ENCODE measurements around the gene SAMD11.

GRCh38 chr1:935751-936231 is 12.1 kb downstream of the SAMD11 start:
- TF ChIP-seq CTCF (IDR thresholded peaks at IDR 0.05; ENCODE audit: insufficient read depth, low read depth, low read length) (no peak), EZH2 (IDR thresholded peaks at IDR 0.05; ENCODE audit: insufficient read depth, low read length) (no peak)

All from astrocyte (in vitro differentiated cells and primary cell).